DOHH2 (cell line): ENCODE measurements around the gene ZNF787.

Source experiments
- CTCF ChIP-seq: fragments of 200-600 bp; sonication (generic); IDR thresholded peaks from one replicate; pipeline ENCODE4 v1.5.1; 2014; ENCODE audit warnings: antibody characterized with exemption, mild to moderate bottlenecking, low read depth, low read length; ENCODE audit not compliant: poor library complexity, severe bottlenecking
- EZH2phosphoT487 ChIP-seq: fragments of 200-600 bp; sonication (generic); IDR thresholded peaks from 2 replicates; pipeline ENCODE4 v1.6.1; 2017; ENCODE audit warnings: borderline replicate concordance, mild to moderate bottlenecking, antibody characterized with exemption, low read length, moderate library complexity, mixed read lengths

- TF ChIP-seq CTCF (no peak), EZH2phosphoT487 (no peak)
Observed at GRCh38 chr19:56112313-56112709, 8.8 kb downstream of the ZNF787 start.
